Left renal pelvis (tissue), 4 donors: ENCODE results near the gene ANTXR2. TPM values are rescaled to one million over a fixed set of nuclear protein-coding genes. Genes with fewer than 3 reads are reported as not detected.
"Not testable (repeated sequence)": the region's sequence is repeated elsewhere in the genome, so short reads cannot be mapped to it uniquely, and the experiment has no call there.

ENCODE experiments used
- DNase-seq, 4 donors: peaks; one replicate each; pipeline ENCODE4 v3.0.0-alpha.2; 2013; ENCODE audit warnings: low read depth in 4 of 4, low spot score in 3 of 4
- polyA plus RNA-seq, 4 donors: library from polyadenylated mRNA; unstranded; fragments of 120-200 nt; gene quantifications; one replicate each; pipeline ENCODE4 v1.2.1, GENCODE V29; 2013; ENCODE audit not compliant: insufficient read length in 4 of 4

The ANTXR2 gene
- polyA plus RNA-seq, 4 donors = 55.2 to 86.9 (median 77.1) TPM

GRCh38 chr4:79998201-79998600, 74.8 kb downstream of the ANTXR2 start:
- no peak for DNase-seq

GRCh38 chr4:79996851-79997250, 76.2 kb downstream of the ANTXR2 start:
- no peak for DNase-seq

DNA sequence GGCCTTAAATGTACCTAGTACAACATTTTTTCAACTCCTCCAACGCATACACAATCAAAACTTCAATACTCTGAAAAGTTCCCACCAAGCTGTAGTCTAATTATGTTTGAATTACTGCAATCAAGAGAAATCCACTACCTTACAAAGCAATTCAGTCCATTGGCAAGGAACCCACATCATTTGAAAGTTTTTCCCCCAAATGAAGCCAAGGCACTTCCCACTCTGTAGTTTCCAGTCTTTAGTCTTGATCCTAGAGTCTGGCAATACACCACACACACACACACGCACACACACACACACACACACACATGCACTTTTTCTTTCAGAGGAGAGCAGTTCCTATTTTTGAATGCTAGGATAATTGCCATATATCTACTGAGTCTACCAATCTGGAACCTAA, 79.6 kb downstream of the ANTXR2 start:
- DNase-seq = no peak

- no peak for DNase-seq
Observed at GRCh38 chr4:79991601-79992000, 81.4 kb downstream of the ANTXR2 start.

DNA sequence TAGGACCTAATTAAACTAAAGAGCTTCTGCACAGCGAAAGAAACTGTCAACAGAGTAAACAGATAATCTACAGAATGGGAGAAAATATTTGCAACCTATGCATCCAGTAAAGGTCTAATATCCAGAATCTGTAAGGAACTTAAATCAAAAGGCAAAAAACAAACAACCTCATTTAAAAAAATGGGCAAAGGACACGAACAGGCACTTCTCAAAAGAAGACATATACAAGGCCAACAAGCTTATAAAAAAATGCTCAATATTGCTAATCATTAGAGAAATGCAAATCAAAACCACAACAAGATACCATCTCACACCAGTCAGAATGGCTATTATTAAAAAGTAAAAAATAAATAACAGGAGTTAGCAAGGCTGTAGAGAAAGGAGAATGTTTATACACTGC, 81.9 kb downstream of the ANTXR2 start:
- not testable (repeated sequence) for DNase-seq

DNA sequence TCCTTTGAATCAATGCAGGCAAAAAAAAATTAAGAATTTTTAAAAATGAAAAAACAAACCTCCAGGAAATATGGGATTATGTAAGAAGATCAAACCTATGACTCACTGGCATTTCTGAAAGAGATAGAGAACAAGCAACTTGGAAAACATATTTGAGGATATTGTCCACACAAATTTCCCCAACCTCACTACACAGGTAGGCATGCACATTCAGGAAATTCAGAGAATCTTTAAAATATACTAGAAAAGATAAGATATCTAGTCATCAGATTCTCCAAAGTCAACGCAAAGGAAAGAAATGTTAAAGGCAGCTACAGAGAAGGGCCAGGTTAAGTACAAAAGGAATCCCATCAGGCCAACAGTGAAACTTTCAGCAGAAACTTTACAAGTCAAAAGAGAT, 85.6 kb downstream of the ANTXR2 start:
- DNase-seq = no peak

DNA sequence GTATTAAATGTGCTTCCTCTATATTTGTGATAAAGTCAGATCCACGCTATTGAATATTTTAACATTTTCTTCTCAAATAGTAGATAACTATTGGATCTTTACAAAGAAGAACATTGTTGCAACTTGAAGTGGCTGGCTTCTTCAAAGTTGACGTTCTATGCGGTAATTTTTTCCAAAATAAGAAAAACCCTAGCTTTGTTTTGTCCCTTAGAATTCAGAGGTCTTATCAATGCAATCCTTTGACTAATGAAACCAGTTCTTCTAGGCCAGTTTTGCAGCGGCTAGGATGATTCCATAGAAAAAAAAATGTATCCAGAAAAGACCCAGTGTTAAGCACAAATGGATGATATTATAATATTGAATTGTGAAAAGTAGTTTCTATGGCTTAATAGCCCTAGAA, 89.6 kb downstream of the ANTXR2 start:
- no peak for DNase-seq

DNA sequence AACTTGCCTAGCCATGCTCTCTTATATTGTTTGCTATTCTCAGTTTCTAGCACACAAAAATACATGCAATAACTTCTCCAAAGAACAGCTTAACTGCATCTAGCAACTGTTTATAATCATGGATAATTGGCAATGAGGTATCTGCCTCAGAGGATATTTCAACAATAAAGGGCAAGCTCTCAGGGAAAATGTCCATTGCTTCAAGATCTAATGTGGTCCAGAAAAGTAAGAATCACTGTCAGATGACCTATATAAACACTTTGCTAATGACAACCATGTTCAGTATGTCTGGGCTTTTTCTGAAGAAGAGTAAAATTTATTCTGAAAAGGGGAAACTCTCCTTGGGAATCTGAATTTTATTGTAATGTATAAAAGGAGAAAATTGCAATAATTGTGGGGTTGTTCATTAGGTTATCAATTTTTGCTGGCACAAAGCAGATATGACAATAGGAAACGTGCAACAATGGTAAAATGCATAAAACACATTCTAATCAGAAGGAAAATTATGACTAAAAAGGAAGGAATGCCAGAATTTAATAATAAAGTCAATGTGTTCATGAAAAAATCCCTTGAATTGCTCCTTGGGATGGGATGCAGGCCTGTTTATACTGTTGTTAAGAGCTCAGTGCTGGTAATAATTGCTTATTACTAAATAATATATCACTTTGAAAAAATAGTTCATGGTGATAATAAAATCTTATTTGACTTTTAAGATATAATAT, 90.3 kb downstream of the ANTXR2 start:
- DNase-seq = no peak

DNA sequence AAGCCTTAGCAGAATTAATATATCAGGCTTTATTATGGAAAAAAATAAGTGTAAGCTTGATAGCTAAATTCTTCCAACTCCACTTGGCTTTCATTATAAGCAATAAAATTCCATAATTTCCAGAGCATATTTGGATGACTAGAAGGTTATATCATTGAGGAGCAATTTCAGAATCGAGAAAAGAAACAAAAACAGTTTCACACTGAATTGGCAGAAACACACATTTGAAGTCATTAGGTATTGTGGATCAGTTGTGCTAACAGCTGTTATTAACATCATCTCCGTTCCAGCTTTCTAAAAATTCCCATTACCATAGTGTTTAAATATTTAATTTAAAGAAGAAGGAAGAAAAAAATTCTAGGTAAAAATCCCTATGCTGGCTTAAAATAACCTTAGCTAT, 92.6 kb downstream of the ANTXR2 start:
- no peak for DNase-seq

- no peak for DNase-seq
Observed at GRCh38 chr4:79979785-79980437, 93.1 kb downstream of the ANTXR2 start.

GRCh38 chr4:79977131-79977840, 95.7 kb downstream of the ANTXR2 start:
- no peak for DNase-seq

DNA sequence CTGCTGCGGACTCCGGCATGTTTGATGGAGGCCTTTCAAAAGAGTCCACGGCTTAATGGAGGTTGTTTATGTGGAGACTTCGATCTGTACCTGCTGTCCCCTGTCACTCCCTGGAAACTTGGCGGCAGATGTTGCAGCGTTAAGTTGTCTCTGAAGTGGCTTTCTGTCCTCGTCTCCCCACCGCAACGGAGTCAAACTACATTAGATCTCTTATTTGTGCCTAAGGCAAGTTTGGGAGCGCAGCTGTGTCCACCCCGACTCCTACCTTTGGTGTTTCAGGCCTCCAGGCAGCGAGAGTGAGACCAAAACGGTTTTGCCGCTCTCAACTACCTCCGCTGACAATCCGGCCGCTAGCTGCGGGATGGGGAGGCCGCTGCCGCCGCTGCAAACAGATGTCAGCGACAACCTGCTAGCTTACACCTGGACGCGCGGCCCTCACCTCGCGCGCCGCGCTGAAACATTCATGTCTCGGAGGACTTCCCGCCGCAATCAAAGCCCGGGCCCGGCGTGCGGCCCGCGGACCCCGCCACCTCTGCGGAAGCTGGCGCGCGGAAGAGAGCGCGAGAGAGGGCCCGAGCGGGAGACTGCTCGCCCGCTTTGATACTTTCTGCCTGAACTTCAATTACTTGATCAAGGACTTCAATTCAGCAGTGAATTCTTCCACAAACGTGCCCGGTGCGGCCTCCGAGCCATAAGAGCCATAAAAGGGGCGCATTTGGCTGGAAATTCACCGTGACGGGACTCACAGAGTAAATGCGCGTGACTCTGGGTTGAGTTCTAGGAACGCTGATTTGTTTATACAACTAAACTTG, 108.4 kb downstream of the ANTXR2 start:
- peak in 3 of 4 donors; percentile 29 to 41 (median 39) for DNase-seq

DNA sequence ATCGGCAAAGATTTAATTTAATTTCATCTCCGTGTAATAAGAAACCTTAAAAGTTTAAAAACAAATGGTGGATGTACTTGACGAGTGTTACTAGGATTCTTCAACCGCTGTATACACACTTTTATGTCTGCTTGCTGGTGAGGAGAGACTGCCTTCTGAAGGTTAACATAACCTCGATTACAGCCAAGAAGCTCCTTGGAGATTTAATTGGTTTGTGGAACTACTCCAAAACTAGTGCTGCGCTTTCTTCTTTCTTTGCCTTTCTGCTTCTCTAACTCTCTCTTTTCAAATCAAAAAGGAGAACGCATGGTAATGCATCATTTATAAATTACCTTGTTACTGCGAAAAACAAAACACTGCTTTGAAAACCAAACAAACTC, 109.0 kb downstream of the ANTXR2 start:
- peak in 1 of 4 donors; percentile 1 for DNase-seq

- DNase-seq = no peak
Observed at GRCh38 chr4:79959652-79960051, 113.4 kb downstream of the ANTXR2 start.

DNA sequence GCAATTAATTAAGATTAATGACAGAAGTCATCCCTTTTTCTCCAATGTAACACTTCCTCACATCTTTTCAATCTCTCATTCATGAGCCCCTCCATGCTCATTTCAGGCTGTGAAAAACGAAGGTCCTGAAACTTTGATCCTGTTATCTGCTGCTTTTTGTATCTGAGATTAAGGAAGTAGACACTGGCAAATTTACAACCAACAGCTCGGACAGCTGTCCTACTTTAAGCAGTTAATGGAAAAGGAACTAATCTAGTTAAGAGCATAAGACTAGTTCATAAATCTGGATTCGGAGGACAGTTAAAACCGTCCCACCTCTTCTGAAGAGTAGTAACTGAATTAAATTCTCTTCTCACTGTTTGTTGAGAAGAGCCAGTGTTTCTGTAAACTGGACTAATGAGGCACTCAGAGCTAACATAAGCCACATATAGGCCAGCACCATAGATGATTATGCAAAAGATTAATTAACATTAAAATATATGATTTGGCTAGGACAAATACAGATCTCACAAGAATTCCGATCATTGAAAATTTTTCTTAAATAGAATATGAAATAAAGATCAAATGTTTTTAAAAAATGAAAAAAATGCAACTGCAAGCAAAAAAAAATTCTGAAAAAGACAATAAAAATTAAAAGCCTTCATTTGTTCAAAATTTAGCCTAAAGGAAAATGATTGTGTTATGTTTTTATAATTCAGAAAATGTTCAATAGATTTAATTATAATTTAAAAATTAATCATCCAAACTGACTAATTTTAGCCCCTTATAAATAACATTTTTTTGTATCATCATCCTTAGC, 114.4 kb downstream of the ANTXR2 start:
- no peak for DNase-seq

DNA sequence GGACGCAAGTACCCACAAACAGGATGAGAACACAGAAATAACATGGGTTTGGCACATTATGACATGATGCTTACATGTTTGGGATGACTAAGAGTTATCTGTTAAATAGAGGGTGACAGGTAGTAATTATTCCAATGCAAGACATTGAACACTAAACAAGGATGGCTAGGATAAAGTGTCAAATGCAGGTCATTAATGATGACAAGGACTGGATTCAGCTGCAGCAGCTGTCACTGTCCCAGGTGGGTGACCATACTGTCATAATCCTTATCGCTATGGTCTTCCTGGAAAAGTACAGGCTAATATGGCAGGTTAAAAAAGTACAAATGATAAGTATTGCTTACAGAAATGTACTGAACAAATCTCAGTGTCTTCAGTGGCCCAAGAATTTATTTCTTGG, 123.9 kb downstream of the ANTXR2 start:
- no peak for DNase-seq

DNA sequence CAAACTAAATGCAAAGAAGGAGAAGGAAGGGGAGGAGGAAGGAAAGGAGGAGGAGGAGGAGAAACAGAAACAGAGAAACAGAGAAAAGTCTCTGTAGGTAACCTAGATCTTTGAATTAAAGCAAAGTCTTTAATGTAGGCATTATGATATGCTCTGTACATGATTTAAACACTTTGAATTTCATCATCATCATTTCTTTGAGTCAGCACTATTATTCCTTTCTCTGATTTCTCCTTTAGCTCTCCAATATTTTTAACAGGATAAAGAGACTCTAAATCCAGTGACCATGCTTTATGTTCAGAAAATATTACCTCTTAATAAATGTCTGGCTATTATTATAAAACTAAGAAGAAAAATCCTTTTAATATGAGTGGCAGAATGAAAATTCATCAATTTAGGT, 124.3 kb downstream of the ANTXR2 start:
- no peak for DNase-seq

GRCh38 chr4:79948261-79948660, 124.8 kb downstream of the ANTXR2 start:
- no peak for DNase-seq

- DNase-seq = no peak
Observed at GRCh38 chr4:79947386-79947785, 125.6 kb downstream of the ANTXR2 start.

- DNase-seq = no peak
Observed at GRCh38 chr4:79935274-79935673, 137.8 kb downstream of the ANTXR2 start.
